Heart left ventricle (tissue), 16 donors: ENCODE measurements around the gene IL31. TPM values are rescaled to one million over a fixed set of nuclear protein-coding genes. Genes with fewer than 3 reads are reported as not detected.
A peak's percentile ranks its signal among the peaks of the same experiment; 100 is the strongest.

Experiments
- ATAC-seq, 4 donors: fragments of 200-7000 bp; cut with Tn5 transposase; one replicate each; pipeline ENCODE4 v1.9.1; 2020 to 2022; ENCODE audit warnings: moderate library complexity in 4 of 4, mild to moderate bottlenecking in 3 of 4, moderate number of reproducible peaks in 1 of 4
- DNase-seq, 5 donors: peaks; one replicate each; pipeline ENCODE4 v3.0.0-alpha.2; 2020
- H3K27ac ChIP-seq, 12 donors: fragments of 200-600 bp; sonication (generic) in 4 of 12; one replicate each; pipeline versions ENCODE4 v1.5.0 to v1.8.0; 2016 to 2022; ENCODE audit warnings: mild to moderate bottlenecking in 2 of 12
- H3K27me3 ChIP-seq, 9 donors: fragments of 200-600 bp; sonication (generic) in 2 of 9; one replicate each; pipeline versions ENCODE4 v1.5.1 to v1.8.0; 2016 to 2022; ENCODE audit warnings: mild to moderate bottlenecking in 3 of 9
- H3K36me3 ChIP-seq, 9 donors: fragments of 200-600 bp; sonication (generic) in 2 of 9; one replicate each; pipeline versions ENCODE4 v1.5.0 to v1.8.0; 2018 to 2022; ENCODE audit warnings: mild to moderate bottlenecking in 2 of 9
- H3K4me1 ChIP-seq, 12 donors: fragments of 200-600 bp; sonication (generic) in 4 of 12; one replicate each; pipeline versions ENCODE4 v1.5.0 to v1.8.0; 2016 to 2022; ENCODE audit warnings: mild to moderate bottlenecking in 3 of 12
- H3K4me3 ChIP-seq, 12 donors: fragments of 200-600 bp; sonication (generic) in 4 of 12; one replicate each; pipeline versions ENCODE4 v1.5.0 to v1.8.0; 2017 to 2022; ENCODE audit warnings: mild to moderate bottlenecking in 9 of 12, moderate library complexity in 4 of 12
- H3K9me3 ChIP-seq, 12 donors: fragments of 200-600 bp; sonication (generic) in 4 of 12; one replicate each; pipeline versions ENCODE4 v1.5.0 to v1.8.0; 2016 to 2022; ENCODE audit warnings: mild to moderate bottlenecking in 1 of 12
- POLR2A ChIP-seq, 2 donors: fragments of 450-650 bp; IDR thresholded peaks; one replicate each; pipeline ENCODE4 v1.6.1; 2017; ENCODE audit warnings: antibody characterized with exemption in 2 of 2, mild to moderate bottlenecking in 2 of 2, moderate library complexity in 2 of 2
- WGBS, 4 donors: extraction: QIAGEN DNeasy Blood & Tissue Kit in 2 of 4; methylation state at CpG; one replicate each; pipeline versions ENCODE4 v1.1.5 to v1.1.7; 2013 to 2018; 5-methylcytosine and 5-hydroxymethylcytosine counted together
- intact Hi-C, 10 donors: fragments of 100-400 bp; cut with DNase I; formaldehyde crosslinking; loops; one replicate each; pipeline versions ENCODE4 v1.11.1 to v1.14.2; 2022
- polyA plus RNA-seq, 2 donors: library from polyadenylated mRNA; stranded (reverse); fragments of 200-250 nt; gene quantifications; one replicate each; pipeline ENCODE4 v1.2.3, GENCODE V29; 2013
- total RNA-seq, 9 donors: library from RNA; depleted of rRNA in 2 of 9; stranded (reverse); fragments of >200 nt in 2 of 9; fragmentation: NEBNext Ultra II Directional in 3 of 9; extraction: Animal tissue kit (Norgen Biotek cat#: 25700) in 3 of 9; gene quantifications; one replicate each; pipeline versions ENCODE4 v1.1.0 to v1.2.4, GENCODE V29; 2016 to 2023
- TF ChIP-seq, protein P1 (sequence below), 12 donors: fragments of 200-600 bp; sonication (generic) in 4 of 12; IDR thresholded peaks; one replicate each; pipeline versions ENCODE4 v1.5.0 to v1.8.0; 2018 to 2022; ENCODE audit warnings: antibody characterized with exemption in 12 of 12, mild to moderate bottlenecking in 5 of 12
- donor health status: ischemic (EF 13 %, LVEDD 7.1; RV severe dilation, severe dysfunction).
- donor health status: healthy with polysubstance abuse.
- donor health status: DM: no; HTN: yes; CAD: no.
- donor health status: DM: no; HTN: no; CAD: no.
- donor health status: ischemic (EF 25% LVEDD 6.9; RV normal size, moderate dysfunction).
- donor health status: ischemic (EF 25% LVEDD 5.7; RV mildly dilated, moderate dysfunction).
- donor health status: healthy.
- donor health status: DM: yes; HTN: yes; CAD: no.
- donor health status: ischemic (EF 35%, LVEDD 5.7; RV mildly dilated, moderate dysfunction).
- donor health status: nonischemic (EF 11% LVEDD 7.7; RV severe dilation, severe dysfunction).
- donor health status: DM: yes; HTN: yes; CAD: no.
- donor health status: PGD.
- donor health status: ischemic (EF 29% LVEDD 5.4; RV normal size, mild dysfunction).
- donor health status: nonischemic (EF 23%, LVEDD 6.1; RV moderate dilation, normal function).

The IL31 gene
- total and polyA plus RNA-seq, 11 donors = not detected

DNA sequence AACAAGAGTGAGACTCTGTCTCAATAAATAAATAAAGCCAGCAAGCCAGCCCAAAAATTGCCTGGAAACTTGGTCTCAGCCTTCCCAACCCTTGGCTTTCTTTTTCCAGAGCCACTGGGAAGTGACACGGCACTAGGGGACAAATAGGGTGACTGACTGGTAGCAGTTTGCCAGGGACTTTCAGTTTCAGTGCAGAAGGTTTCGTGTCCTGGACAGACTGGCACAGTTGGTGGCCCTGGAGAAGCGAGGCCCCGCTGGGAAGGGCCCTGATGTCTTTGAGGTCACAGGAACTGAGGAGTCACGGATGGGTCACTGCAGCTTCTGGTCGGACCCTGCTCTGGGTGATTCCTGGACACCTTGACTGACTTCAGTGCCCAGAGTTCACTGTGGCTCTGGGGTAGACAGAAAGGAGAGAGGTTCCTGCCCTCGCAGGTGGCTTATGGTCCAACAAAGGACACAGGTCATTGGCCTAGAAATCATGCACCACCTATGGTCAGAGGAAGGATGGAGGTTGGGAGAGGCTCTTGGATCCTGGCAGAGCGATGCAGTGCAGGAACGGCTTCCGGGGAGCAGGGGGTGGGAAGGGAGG lies 11.6 kb upstream of the IL31 start:
- H3K9me3 ChIP-seq = no peaks in the 10 kb centered on the region
- H3K4me3 ChIP-seq = no peak overlapping the region
- H3K36me3 ChIP-seq = no peaks in the 10 kb centered on the region
- WGBS, 4 donors = 87 to 91% (median 88%) methylated on average over 4 to 10 of the region's 10 CpGs
- ATAC-seq (no peak), DNase-seq (no peak)
- peaks cover 0 to 13% (median 3%) of the 10 kb centered on the region in 12 donors for H3K4me1 ChIP-seq
- H3K27me3 ChIP-seq = peaks cover 0 to 12% (median 2%) of the 10 kb centered on the region in 9 donors
- no peak overlapping the region for H3K27ac ChIP-seq
- intact Hi-C loops = no loop called here
- TF ChIP-seq, protein P1, sequence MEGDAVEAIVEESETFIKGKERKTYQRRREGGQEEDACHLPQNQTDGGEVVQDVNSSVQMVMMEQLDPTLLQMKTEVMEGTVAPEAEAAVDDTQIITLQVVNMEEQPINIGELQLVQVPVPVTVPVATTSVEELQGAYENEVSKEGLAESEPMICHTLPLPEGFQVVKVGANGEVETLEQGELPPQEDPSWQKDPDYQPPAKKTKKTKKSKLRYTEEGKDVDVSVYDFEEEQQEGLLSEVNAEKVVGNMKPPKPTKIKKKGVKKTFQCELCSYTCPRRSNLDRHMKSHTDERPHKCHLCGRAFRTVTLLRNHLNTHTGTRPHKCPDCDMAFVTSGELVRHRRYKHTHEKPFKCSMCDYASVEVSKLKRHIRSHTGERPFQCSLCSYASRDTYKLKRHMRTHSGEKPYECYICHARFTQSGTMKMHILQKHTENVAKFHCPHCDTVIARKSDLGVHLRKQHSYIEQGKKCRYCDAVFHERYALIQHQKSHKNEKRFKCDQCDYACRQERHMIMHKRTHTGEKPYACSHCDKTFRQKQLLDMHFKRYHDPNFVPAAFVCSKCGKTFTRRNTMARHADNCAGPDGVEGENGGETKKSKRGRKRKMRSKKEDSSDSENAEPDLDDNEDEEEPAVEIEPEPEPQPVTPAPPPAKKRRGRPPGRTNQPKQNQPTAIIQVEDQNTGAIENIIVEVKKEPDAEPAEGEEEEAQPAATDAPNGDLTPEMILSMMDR (IDR thresholded peaks at IDR 0.05) = no peak
- TF ChIP-seq POLR2A (IDR thresholded peaks at IDR 0.05) = no peak

- 90 to 96% (median 92%) methylated on average over 7 of the region's 7 CpGs for WGBS, 4 donors
- H3K9me3 ChIP-seq = no peaks in the 10 kb centered on the region
- no peak overlapping the region for H3K27ac ChIP-seq
- peaks cover 0 to 12% (median 2%) of the 10 kb centered on the region in 9 donors for H3K27me3 ChIP-seq
- intact Hi-C loops = no loop called here
- ATAC-seq (no peak), DNase-seq (no peak)
- no peaks in the 10 kb centered on the region for H3K36me3 ChIP-seq
- H3K4me1 ChIP-seq = peaks cover 0 to 13% (median 3%) of the 10 kb centered on the region in 12 donors
- TF ChIP-seq, protein P1 (IDR thresholded peaks at IDR 0.05) = no peak
- no peak for TF ChIP-seq POLR2A (IDR thresholded peaks at IDR 0.05)
- no peak overlapping the region for H3K4me3 ChIP-seq
These were observed 11.1 kb upstream of the IL31 start for GRCh38 chr12:122185079-122185478.

DNA sequence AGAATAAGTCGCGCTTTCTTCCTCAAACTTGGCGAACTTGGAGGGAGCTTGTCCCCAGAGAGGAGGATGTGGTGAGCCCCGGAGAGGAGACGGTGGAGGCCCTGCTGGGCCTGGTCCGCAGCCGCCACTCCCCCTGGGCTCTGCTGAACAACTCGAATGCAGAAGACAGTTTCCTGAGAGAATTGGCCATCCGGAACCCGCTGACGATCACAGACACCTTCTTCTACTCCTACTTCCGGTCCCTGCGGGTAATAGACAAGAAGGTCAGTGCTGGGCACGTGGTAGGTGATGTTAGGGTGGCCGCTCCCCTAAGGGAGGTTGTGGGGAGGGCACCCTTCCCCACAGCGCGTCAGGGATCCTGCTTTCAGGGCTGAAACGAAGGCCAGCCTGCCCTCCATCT lies 10.5 kb upstream of the IL31 start:
- intact Hi-C loops = no loop called here
- Histone ChIP-seq H3K4me3 (no peak overlapping the region), H3K27me3 (peaks cover 0 to 12% (median 2%) of the 10 kb centered on the region in 9 donors), H3K27ac (no peak overlapping the region), H3K4me1 (peaks cover 0 to 13% (median 3%) of the 10 kb centered on the region in 12 donors), H3K9me3 (no peaks in the 10 kb centered on the region), H3K36me3 (no peaks in the 10 kb centered on the region)
- 66 to 80% (median 77%) methylated on average over 18 of the region's 18 CpGs for WGBS, 4 donors
- no peak for TF ChIP-seq POLR2A (IDR thresholded peaks at IDR 0.05)
- TF ChIP-seq, protein P1 (IDR thresholded peaks at IDR 0.05) = no peak
- no peak for DNase-seq
- peak in 1 of 4 donors; percentile 26 for ATAC-seq

- Histone ChIP-seq H3K4me1 (peaks cover 0 to 13% (median 3%) of the 10 kb centered on the region in 12 donors), H3K4me3 (peak overlapping the region in 11 of 12 donors; percentile 32 to 64 (median 52)), H3K27me3 (peaks cover 0 to 12% (median 2%) of the 10 kb centered on the region in 9 donors), H3K36me3 (no peaks in the 10 kb centered on the region), H3K27ac (no peak overlapping the region), H3K9me3 (no peaks in the 10 kb centered on the region)
- DNase-seq (no peak), ATAC-seq (no peak)
- TF ChIP-seq POLR2A (IDR thresholded peaks at IDR 0.05) = no peak
- TF ChIP-seq, protein P1 (IDR thresholded peaks at IDR 0.05) = no peak
- WGBS, 4 donors = 77 to 84% (median 82%) methylated on average over 4 to 10 of the region's 10 CpGs
- intact Hi-C loops = no loop called here
These were observed 9.5 kb upstream of the IL31 start for GRCh38 chr12:122183588-122183940.
